Nucleus accumbens (tissue), 56 donors: ENCODE data around the gene LAGE3.
A peak's percentile ranks its signal among the peaks of the same experiment; 100 is the strongest.

Experiments
- DNase-seq, 56 donors: peaks; one replicate each; lab custom pipeline; 2025; lab: John Stamatoyannopoulos, UW

The LAGE3 gene

DNA sequence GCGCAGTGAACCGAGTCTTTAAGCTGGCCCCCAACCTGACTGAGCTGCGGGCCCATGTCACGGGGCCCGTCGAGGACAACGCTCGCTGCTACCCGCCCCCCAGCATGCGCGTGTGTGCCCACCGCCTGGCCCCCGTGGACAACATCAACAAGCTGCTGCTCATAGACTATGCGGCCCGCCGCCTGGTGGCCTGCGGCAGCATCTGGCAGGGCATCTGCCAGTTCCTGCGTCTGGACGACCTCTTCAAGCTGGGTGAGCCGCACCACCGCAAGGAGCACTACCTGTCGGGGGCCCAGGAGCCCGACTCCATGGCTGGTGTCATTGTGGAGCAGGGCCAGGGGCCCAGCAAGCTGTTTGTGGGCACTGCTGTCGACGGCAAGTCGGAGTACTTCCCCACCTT, 18.8 kb downstream of the LAGE3 start:
- peak in 2 of 56 donors; percentile 1 to 23 for DNase-seq

DNA sequence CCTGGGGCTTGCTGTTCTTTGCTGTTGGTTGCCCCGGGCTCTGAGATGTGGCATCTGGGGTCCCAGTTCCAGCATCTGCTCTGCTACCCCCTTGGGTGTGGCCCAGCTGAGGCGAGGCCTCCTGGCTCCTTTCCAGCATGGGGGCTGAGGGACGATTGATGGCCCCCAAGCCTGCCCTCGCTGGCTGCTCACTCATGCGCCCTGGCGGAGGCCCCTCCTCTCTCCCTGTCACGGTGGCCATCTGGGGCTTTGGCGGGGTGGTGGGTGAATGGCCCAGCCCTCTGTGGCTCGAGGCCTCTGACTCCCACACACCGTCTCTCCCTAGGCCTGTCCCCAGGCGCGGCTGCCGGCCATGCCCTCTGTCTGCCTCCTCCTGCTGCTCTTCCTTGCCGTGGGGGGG, 19.2 kb downstream of the LAGE3 start:
- no peak for DNase-seq

DNA sequence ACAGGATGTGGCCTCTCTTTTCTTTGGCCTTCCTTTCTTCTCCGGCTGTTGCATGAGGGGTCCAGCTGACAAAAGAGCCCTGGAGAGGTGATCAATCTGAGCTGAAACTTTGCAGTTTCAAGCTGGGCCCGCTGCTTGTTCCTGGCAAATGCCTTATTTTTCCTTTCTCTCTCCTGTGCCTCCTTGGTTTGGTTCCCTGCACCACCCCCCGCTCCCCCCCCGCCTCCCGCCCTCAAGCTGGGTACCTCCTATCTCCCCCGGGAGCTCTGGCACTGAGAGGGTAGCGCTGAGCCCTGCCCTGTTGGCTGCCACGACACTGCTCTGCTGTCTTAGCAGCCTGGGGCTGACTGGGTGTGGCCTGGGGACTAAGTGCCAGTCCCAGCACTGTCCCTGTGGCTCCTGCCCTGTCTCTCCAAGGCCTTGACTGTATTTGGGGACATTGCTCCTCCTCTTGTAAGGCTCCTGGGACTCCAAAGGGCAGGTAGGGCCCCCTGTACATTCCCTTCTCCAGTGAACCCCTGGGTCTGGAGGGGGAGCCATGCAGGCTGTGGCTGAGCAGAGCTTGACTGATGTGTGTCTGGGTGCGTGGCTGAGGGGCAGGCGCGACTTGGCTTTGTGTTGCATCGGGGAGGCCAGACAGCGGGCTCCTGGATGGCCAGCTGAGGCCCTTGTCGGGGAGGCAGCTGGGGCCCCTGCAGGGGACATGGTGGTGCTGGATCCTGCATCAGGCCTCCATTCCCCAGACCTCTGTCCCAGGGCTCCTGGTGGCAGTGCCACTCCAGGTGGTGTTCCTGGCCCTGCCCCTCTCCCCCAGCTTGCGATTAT, 19.9 kb downstream of the LAGE3 start:
- DNase-seq: peak in 20 of 56 donors; percentile 2 to 35 (median 12)

DNA sequence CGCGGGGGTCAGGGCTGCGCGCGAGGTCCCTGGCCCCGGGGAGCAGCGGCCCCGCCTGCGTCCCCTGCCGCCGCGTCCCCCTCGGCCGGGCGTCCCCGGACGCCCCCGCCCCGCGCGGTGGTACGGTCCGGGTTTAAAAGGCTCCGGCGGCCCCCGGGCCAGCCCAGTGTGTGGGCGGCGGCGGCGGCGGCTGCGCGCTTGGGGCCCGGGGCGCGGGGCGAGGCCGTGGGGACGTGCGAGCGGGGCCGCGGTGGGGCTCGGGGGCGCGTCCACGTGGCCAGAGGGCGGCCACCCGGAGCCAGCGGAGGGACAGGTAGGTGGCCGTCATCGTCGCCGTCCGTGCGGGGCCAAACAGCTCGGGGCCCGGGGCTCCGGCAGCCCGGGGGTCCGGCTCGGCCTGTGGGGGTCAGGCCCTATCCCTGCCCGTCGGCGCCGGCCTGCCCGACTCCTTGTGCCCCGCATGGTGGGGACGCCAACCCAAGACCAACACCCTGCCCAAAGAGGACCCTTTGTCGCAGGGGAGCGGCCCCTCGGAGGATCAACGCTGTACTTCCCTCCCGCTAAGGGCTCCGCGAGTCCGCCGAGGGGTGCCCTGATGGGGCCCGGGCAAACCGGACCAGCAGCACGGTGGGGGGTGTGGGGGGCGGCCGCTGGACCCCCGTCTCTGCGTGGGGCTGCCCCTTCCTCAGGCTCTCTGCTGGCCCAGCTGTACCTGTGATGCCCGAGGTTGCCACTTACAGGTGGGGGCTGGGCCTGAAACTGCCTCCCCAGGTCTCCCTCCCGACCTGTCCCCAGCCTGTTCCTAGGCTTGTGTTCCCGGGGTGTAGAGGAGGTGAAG, 20.7 kb downstream of the LAGE3 start, which contains the start of gene PLXNA3:
Gene PLXNA3, plus strand, starts transcription at position 166 of the 838 bp plus-strand sequence. CDS start 1,903 bp downstream, outside the sequence.
- DNase-seq: peak in 31 of 56 donors; percentile 3 to 70 (median 33)

DNA sequence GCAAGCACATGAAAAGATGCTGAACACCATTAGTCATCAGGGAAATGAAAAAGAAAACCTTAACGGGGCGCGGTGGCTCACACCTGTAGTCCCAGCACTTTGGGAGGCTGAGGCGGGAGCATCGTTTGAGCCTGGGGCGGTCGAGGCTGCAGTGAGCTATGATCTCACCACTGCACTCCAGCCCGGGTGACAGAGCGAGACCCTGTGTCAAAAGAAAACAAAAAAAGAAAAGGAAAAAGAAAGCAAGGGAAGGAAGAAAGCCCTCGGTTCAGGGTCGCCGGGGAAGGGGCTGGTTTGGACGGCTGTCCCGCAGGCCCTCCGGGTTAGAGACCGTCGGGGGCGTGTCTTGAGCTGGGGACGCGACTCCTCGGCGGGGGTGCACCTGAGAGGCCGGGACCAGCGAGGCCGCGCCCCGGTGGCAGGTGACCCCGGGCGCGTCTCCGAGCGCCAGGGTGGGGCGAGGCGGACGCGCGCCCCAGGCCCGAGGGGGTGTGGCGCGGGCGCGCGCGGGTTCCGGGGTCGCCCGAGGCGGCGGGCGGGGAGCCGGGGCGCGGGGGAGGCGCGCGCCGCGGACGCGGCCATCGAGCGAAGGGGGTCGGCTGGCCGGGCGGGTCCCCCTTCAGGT, 21.5 kb downstream of the LAGE3 start:
- peak in 19 of 56 donors; percentile 6 to 64 (median 34) for DNase-seq

DNA sequence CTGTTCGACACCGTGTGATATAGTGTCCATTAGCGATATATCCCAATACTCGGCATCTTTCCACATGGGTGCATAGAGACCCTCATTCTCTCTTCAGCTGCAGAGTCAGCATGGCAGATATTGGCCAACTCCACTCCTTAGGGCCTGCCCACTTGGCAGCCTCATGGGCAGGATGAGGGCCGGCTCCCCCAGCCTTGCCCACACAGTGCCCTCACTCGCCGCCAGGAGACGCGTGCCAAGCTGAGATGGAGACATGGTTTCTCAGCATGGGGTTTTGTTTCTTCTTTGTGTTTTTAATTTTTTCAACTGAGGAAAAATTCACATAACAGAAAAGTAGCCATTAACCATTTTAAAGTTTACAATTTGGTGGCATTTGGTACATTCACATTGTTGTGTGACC, 26.3 kb downstream of the LAGE3 start:
- peak in 26 of 56 donors; percentile 1 to 59 (median 15) for DNase-seq

DNA sequence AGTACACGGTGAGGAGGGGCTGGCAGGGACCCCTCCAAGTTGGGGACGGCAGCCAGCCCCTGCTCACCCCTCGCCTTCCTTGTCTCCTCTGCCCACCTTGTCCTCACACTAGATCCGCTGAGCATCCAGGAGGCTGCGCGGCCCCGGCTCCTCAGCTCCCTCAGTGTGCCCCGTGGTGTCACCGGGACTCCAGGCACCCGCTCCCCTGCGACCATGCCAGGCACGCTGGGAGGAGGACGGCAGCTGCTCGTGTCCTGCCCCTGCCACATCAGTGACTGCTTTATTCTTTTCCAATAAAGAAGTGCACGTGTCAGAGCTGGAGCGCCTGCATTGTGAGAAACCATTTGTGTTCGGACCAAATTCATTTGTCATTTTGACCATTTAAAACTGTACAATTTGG, 28.8 kb downstream of the LAGE3 start:
- DNase-seq: peak in 20 of 56 donors; percentile 1 to 58 (median 12)

DNA sequence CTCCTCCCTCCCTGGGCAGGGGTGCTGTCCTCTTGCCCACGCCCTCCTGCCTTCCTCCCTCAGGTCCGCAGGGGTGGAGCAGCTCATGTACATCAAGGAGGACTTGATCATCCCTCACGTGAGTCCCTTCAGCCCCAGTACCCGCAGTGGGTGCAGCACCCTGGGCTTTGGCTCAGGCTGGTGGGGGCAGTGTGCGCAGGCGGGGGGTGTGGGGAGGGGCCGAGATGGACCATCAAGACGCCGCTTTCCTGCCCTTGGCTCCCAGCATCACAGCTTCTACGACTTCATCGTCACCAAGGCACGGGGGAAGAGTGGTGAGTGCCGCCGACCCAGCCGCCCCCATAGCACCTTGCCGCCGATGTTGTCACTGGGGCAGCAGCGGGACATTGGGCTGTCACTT, 29.5 kb downstream of the LAGE3 start:
- DNase-seq: no peak

DNA sequence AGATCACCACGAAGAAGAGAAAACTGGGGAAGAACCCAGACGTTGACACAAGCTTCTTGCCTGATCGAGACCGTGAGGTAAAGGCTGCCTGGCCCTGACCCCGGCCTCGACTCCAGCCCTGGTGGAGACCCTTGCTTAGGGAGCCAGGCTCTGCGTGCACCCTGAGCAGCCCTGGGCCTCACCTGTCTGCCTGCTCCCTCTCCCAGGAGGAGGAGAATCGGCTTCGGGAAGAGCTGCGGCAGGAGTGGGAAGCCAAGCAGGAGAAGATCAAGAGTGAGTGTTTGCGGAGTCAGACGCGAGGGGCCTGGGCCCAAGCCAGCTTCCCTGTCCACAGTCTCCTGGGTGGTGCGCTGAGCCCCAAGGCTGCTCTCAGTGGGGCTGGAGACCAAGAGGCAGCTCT, 30.6 kb downstream of the LAGE3 start:
- no peak for DNase-seq

DNA sequence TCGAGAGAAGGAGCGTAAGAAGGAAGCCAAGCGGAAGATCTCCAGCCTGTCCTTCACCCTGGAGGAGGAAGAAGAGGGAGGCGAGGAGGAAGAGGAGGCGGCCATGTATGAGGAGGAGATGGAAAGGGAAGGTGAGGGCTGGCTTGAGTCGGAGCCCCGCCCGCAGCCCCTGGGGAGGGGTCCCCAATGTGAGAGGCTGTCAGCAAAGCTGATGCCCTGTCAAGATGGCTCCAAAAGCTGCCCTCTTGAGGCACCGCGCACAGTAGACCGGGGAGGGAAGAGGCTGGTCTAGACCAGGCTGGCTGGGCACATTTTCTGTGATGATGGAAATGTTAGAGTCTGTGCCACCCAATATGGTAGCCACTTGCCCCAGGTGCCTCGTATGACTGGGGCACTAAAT, 32.7 kb downstream of the LAGE3 start:
- DNase-seq: no peak

DNA sequence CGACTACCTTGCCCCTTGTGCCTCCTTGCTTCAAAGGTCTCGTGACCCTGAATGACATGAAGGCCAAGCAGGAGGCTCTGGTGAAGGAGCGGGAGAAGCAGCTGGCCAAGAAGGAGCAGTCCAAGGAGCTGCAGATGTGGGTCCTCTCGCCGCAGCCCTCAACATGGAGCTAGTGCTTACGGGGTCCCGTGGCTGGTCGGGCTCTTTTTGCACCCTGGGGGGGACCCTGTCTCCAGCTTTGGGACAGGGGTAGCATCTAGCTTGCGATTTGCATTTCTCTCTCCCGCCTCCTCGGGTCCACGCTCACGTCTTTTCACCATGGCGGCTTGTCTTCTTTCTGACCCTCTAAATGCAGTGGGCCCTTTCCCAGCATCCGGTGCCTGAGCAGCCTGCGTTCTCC, 33.3 kb downstream of the LAGE3 start:
- DNase-seq: no peak

DNA sequence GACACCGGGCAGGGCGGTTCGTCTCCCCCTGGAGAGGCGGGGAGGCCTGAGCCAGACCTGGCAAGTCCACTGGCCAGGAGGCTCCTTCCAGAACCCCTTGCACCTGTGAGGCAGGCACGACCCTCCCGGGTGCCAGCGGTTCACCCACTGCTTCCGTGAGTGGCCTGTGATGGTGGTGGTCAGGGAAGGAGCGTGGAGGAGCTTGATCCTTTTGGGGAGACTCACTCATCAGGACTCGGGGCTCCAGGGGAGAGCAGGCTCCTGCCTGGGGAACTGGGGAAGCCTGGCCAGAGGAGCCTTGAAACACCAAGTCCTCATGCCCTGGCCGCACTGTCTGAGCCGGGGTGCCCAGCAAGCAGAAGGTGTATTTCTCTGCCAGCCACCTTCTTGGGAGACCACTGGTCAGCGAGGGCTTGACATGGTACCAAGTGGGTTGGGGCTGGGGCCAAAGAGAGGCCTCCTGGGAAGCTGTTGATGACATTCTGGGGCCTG, 34.3 kb downstream of the LAGE3 start:
- no peak for DNase-seq

DNA sequence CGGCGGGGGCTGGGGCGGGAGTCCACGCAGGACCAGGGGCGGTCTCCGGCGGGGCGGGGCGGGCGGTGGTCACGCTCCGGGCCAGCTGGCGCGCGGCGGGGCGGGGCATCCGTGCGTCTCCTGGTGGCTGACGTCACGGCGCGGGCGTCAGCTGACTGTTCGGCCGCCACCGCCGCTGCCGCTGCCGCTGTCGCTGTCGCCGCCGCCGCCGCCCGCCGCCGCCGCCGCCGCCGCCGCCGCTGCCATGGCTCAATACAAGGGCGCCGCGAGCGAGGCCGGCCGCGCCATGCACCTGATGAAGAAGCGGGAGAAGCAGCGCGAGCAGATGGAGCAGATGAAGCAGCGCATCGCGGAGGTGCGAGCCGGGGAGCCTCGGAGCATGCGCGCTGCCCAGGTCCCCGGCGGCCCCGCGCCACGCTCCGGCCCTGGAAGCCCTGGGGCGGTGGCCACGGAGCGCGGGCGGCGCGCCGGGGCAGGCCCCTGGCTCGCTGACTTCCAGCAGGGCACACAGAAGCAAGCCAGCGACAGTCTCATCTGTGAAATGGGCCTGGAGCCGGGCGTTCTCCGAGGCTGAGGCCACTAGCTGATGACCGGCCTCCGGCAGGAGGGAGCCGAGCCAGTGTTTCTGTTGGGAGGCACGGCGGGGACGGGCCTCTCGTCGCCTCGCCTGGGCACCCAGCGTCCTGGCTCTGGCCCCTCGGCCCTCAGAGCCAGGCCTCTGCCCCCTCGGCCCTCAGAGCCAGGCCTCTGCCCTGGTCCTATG, 34.9 kb downstream of the LAGE3 start, which contains the start of gene FAM50A:
Gene FAM50A, plus strand, starts transcription at position 150 of the 763 bp plus-strand sequence. Its CDS starts 95 bp downstream, at position 245.
- DNase-seq: peak in 48 of 56 donors; percentile 21 to 82 (median 53)

DNA sequence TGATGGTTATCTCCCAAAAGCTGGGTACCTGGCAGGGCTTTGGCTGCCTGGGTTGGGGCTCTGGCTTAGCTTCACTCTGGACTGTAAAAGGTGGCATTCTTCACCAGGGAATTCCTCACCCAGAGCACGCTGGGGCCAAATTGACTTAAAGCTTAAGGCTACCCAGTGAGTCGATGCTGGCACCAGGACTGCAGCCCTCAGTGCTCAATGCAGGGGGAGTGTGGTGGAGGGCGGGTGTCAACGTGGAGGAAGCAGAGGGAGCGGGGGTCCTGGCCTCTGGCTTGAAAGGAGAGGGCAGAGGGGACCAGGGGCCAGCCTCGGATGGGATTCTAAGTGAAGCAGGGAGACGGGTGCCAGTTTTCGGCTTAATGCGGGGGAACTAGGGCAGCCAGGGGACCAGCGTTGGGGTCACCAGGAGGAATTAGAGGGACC, 35.6 kb downstream of the LAGE3 start:
- DNase-seq: no peak

DNA sequence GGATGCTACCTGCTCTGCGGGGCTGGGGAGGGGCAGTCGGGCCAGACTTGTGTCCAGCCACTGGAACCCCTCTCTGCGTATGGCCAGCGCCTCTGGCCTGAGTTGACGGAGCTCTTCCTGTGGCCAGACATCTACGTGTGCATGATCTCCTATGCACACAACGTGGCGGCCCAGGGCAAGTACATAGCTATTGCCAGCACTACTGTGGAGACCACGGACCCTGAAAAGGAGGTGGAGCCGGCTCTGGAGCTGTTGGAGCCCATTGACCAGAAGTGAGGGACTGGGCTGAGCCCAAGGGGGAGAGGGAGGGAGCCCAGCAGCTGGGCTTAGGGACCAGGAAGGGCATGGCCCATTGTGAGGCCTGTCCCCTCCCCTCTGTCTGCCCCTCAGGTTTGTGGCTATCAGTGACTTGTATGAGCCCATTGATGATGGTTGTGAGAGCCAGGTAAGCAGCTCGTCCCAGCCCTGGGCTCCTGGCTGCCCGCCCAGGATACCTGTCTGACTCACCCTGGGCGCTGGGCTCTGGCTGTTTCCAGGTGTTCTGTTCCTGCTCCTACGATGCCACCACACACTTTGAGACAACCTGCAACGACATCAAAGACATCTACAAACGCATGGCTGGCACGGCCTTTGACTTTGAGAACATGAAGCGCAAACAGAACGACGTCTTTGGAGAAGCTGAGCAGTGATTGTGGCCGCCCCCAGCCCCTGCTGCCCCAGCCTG, 36.9 kb downstream of the LAGE3 start:
- no peak for DNase-seq

DNA sequence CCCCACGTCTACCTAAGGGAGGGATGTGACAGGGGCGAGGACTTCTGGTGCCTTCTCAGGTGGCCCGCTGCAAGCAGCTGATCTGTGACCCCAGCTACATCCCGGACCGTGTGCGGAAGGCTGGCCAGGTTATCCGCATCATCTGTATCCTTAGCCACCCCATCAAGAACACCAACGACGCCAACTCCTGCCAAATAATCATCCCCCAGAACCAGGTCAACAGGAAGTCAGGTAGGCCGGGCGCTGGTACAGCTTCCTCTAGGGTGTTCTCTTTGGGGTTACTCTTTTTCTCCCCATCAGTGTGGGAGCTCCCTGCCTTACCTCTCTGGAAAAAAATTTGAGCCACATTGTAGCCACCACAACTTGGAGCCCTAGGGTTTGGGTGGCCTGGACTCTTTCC, 37.5 kb downstream of the LAGE3 start:
- no peak for DNase-seq

DNA sequence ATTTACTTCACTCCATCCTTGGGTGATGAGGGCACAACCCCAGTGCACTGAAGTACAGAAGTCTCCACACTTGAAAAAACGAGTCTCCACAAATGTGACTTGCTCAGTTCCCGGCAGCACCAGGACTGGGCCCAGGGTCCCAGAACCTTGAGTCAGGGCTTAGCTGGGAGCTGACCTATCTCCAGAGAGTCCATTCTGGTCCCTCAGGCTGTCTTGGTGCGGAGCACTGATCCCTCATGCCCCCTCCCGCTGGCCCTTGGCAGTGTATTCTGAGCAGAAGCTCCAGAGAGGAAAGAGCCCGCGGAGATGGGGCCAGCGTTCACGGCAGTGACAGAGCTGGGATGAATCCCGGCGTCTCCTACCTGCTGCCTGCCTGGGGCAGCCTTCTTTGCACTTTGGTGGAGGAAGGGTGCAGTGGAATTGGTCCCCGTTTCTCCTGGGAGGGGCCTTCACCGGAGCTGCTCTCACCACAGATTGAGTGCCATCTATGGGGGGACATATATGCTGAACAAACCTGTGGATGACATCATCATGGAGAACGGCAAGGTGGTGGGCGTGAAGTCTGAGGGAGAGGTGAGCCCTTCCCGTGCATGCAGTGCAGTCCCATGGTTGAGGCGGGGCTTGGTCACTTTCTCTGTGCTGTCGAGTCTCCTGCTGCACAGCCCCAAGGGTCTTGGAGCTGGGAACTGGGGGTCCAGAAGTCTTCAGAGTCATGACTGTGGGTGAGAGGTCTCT, 38.3 kb downstream of the LAGE3 start:
- DNase-seq: no peak

DNA sequence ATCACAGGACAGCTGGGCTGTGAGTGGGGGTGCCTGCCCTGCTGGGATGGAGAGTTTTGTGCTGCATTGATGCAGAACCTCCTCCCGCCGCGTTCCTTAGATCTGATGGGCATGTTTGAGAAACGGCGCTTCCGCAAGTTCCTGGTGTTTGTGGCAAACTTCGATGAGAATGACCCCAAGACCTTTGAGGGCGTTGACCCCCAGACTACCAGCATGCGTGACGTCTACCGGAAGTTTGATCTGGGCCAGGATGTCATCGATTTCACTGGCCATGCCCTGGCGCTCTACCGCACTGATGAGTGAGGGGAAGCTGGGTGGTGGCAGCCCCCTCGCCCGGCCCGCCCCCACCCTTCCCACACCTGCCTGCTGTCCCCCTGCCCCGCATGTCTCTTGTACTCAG, 39.2 kb downstream of the LAGE3 start:
- DNase-seq: no peak
